GM19372 (cell line): ENCODE data around the gene LCN12.
A peak's percentile ranks its signal among the peaks of the same experiment; 100 is the strongest.

Experiments
- ATAC-seq: cut with Tn5 transposase; IDR thresholded peaks from one replicate; pipeline ENCODE4 v1.9.1; 2021; ENCODE audit warnings: mild to moderate bottlenecking, low read depth, moderate library complexity; ENCODE audit not compliant: unreplicated experiment

Gene LCN12

GRCh38 chr9:136984464-136985026 lies 32.5 kb downstream of the LCN12 start:
- ATAC-seq, result no peak

- no peak for ATAC-seq
Measured at GRCh38 chr9:136985027-136985602, 33.0 kb downstream of the LCN12 start.

GRCh38 chr9:136985853-136986252 lies 33.8 kb downstream of the LCN12 start:
- ATAC-seq, result no peak

GRCh38 chr9:136988872-136989271 lies 36.8 kb downstream of the LCN12 start:
- no peak for ATAC-seq

GRCh38 chr9:136990242-136990911 lies 38.3 kb downstream of the LCN12 start:
- no peak for ATAC-seq

GRCh38 chr9:136991993-136992818 lies 40.1 kb downstream of the LCN12 start, which contains the start of gene PAXX:
Gene PAXX (plus strand): TSS chr9:136992422. CDS start chr9:136992444, 22 bp downstream.
- peak; percentile 85 for ATAC-seq

GRCh38 chr9:136992819-136993369 lies 40.8 kb downstream of the LCN12 start:
- no peak for ATAC-seq

GRCh38 chr9:136994180-136994887 lies 42.3 kb downstream of the LCN12 start:
- ATAC-seq, result no peak

- ATAC-seq, result no peak
Measured at GRCh38 chr9:136994888-136995230, 42.8 kb downstream of the LCN12 start.

- no peak for ATAC-seq
Measured at GRCh38 chr9:136995362-136995761, 43.3 kb downstream of the LCN12 start.

GRCh38 chr9:136995772-136996311 lies 43.8 kb downstream of the LCN12 start:
- no peak for ATAC-seq

GRCh38 chr9:136996361-136997292 lies 44.6 kb downstream of the LCN12 start, which contains the start of gene CLIC3:
Gene CLIC3 (minus strand): TSS chr9:136996568. CDS start chr9:136996543, 25 bp downstream.
- ATAC-seq, result no peak

- no peak for ATAC-seq
Measured at GRCh38 chr9:136997371-136997770, 45.3 kb downstream of the LCN12 start.

GRCh38 chr9:136997830-136998234 lies 45.8 kb downstream of the LCN12 start:
- ATAC-seq, result no peak

- peak; percentile 71 for ATAC-seq
Measured at GRCh38 chr9:137000177-137000930, 48.3 kb downstream of the LCN12 start.

- ATAC-seq, result no peak
Measured at GRCh38 chr9:137001857-137002645, 50.0 kb downstream of the LCN12 start.

GRCh38 chr9:137002646-137003041 lies 50.6 kb downstream of the LCN12 start:
- ATAC-seq, result no peak
